Heart left ventricle (tissue), 13 donors: ENCODE data around the gene SMIM1.

Experiments used
- CTCF ChIP-seq, 12 donors: fragments of 200-600 bp; sonication (generic) in 4 of 12; IDR thresholded peaks; one replicate each; pipeline versions ENCODE4 v1.5.0 to v1.8.0; 2018 to 2022; ENCODE audit warnings: antibody characterized with exemption in 12 of 12, mild to moderate bottlenecking in 5 of 12
- POLR2A ChIP-seq, 2 donors: fragments of 450-650 bp; IDR thresholded peaks; one replicate each; pipeline ENCODE4 v1.6.1; 2017; ENCODE audit warnings: antibody characterized with exemption in 2 of 2, mild to moderate bottlenecking in 2 of 2, moderate library complexity in 2 of 2
- donor health status: ischemic (EF 13 %, LVEDD 7.1; RV severe dilation, severe dysfunction).
- donor health status: DM: no; HTN: yes; CAD: no.
- donor health status: DM: no; HTN: no; CAD: no.
- donor health status: ischemic (EF 25% LVEDD 6.9; RV normal size, moderate dysfunction).
- donor health status: ischemic (EF 25% LVEDD 5.7; RV mildly dilated, moderate dysfunction).
- donor health status: ischemic (EF 35%, LVEDD 5.7; RV mildly dilated, moderate dysfunction).
- donor health status: nonischemic (EF 11% LVEDD 7.7; RV severe dilation, severe dysfunction).
- donor health status: DM: yes; HTN: yes; CAD: no.
- donor health status: PGD.
- donor health status: ischemic (EF 29% LVEDD 5.4; RV normal size, mild dysfunction).
- donor health status: nonischemic (EF 23%, LVEDD 6.1; RV moderate dilation, normal function).

GRCh38 chr1:3821908-3822307 is 49.4 kb downstream of the SMIM1 start:
- no peak for TF ChIP-seq CTCF (IDR thresholded peaks at IDR 0.05)
- TF ChIP-seq POLR2A (IDR thresholded peaks at IDR 0.05): no peak
